Gastrocnemius medialis (tissue), 4 donors: ENCODE results near the gene TRIM36. TPM values are rescaled to one million over a fixed set of nuclear protein-coding genes. Genes with fewer than 3 reads are reported as not detected.
A peak's percentile ranks its signal among the peaks of the same experiment; 100 is the strongest.

Experiments used
- ATAC-seq, 2 donors: fragments of 150-250 bp; one replicate each; pipeline ENCODE4 v1.9.1; 2016
- DNase-seq, 2 donors: peaks; one replicate each; pipeline ENCODE4 v3.0.0-alpha.2; 2019
- H3K27ac ChIP-seq, 4 donors: fragments of 200-600 bp; sonication (generic); 1 replicate in 1 of 4; 2 replicates in 3 of 4; pipeline ENCODE4 v1.5.1; 2016 to 2018; ENCODE audit warnings: mild to moderate bottlenecking in 2 of 4, moderate library complexity in 1 of 4
- H3K27me3 ChIP-seq, 3 donors: fragments of 200-600 bp; sonication (generic) in 2 of 3; 1 replicate in 1 of 3; 2 replicates in 2 of 3; pipeline versions ENCODE4 v1.5.1 to v1.6.0; 2016 to 2019; ENCODE audit warnings: mild to moderate bottlenecking in 1 of 3, moderate library complexity in 1 of 3
- H3K36me3 ChIP-seq, 2 donors: fragments of 200-600 bp; sonication (generic) in 1 of 2; one replicate each; pipeline ENCODE4 v1.5.1; 2017 to 2018
- H3K4me1 ChIP-seq, 2 donors: fragments of 200-600 bp; sonication (generic) in 1 of 2; one replicate each; pipeline ENCODE4 v1.5.1; 2016 to 2017; ENCODE audit warnings: mild to moderate bottlenecking in 2 of 2
- H3K4me3 ChIP-seq, 4 donors: fragments of 200-600 bp; sonication (generic) in 3 of 4; 1 replicate in 1 of 4; 2 replicates in 3 of 4; pipeline ENCODE4 v1.5.1; 2016 to 2019; ENCODE audit warnings: mild to moderate bottlenecking in 2 of 4
- H3K9me3 ChIP-seq, 3 donors: fragments of 200-600 bp; sonication (generic) in 2 of 3; 1 replicate in 1 of 3; 2 replicates in 2 of 3; pipeline ENCODE4 v1.5.1; 2016 to 2019
- CTCF ChIP-seq, 5 experiments: fragments of 450-650 bp in 3 of 5; fragments of 200-600 bp in 2 of 5; sonication (generic) in 2 of 5; IDR thresholded peaks in 4 of 5; conservative IDR thresholded peaks in 1 of 5; 1 replicate in 4 of 5; 2 replicates in 1 of 5; pipeline ENCODE4 v1.5.1; 2016 to 2019; ENCODE audit warnings: antibody characterized with exemption in 5 of 5, mild to moderate bottlenecking in 3 of 5, moderate library complexity in 3 of 5
- POLR2A ChIP-seq, 2 donors: fragments of 450-650 bp; IDR thresholded peaks; one replicate each; pipeline ENCODE4 v1.6.1; 2017; ENCODE audit warnings: antibody characterized with exemption in 2 of 2, mild to moderate bottlenecking in 2 of 2, moderate library complexity in 2 of 2
- in situ Hi-C, 4 donors: fragments of 200-750 bp; cut with MboI; loops; one replicate each; pipeline versions ENCODE4 v1.15.0 to v1.8.0; 2017; ENCODE audit warnings: low sequenced_read_pairs in 4 of 4
- intact Hi-C: fragments of 100-400 bp; cut with DNase I; formaldehyde crosslinking; loops from one replicate; pipeline ENCODE4 v1.15.1; 2023; ENCODE audit warnings: low total_unique reads
- total RNA-seq, 4 donors: library from RNA; depleted of rRNA; stranded (reverse); fragments of >200 nt; gene quantifications; one replicate each; pipeline versions ENCODE4 v1.1.0 to v1.2.3, GENCODE V29; 2016

Gene TRIM36
- total RNA-seq, 4 donors from 2014 or later, result 0.05 to 0.92 (median 0.53) TPM

- Histone ChIP-seq H3K9me3 (no peaks in the 10 kb centered on the region), H3K27me3 (no peaks in the 10 kb centered on the region), H3K36me3 (no peaks in the 10 kb centered on the region), H3K27ac (no peak overlapping the region), H3K4me3 (no peak overlapping the region), H3K4me1 (no peaks in the 10 kb centered on the region)
- ATAC-seq, result no peak
- DNase-seq, result no peak
- intact Hi-C loops (no loop called here), in situ Hi-C loops (no loop called here)
- TF ChIP-seq POLR2A (IDR thresholded peaks at IDR 0.05) (no peak), CTCF (IDR thresholded peaks at IDR 0.05 in 4 of 5, conservative IDR thresholded peaks at IDR 0.05 in 1 of 5) (no peak)
Observed at GRCh38 chr5:115109356-115109755, 60.4 kb downstream of the TRIM36 start.

- no peak overlapping the region for H3K27ac ChIP-seq
- H3K36me3 ChIP-seq, result no peaks in the 10 kb centered on the region
- ATAC-seq (no peak), DNase-seq (no peak)
- TF ChIP-seq POLR2A (IDR thresholded peaks at IDR 0.05) (no peak), CTCF (IDR thresholded peaks at IDR 0.05 in 4 of 5, conservative IDR thresholded peaks at IDR 0.05 in 1 of 5) (no peak)
- H3K9me3 ChIP-seq, result no peaks in the 10 kb centered on the region
- no peaks in the 10 kb centered on the region for H3K4me1 ChIP-seq
- in situ Hi-C loops (no loop called here), intact Hi-C loops (no loop called here)
- H3K4me3 ChIP-seq, result no peak overlapping the region
- no peaks in the 10 kb centered on the region for H3K27me3 ChIP-seq
Observed at GRCh38 chr5:115100319-115100955, 69.3 kb downstream of the TRIM36 start.

GRCh38 chr5:115098041-115098702, 71.5 kb downstream of the TRIM36 start:
- no peaks in the 10 kb centered on the region for H3K9me3 ChIP-seq
- H3K27me3 ChIP-seq, result no peaks in the 10 kb centered on the region
- DNase-seq, result no peak
- H3K4me1 ChIP-seq, result no peaks in the 10 kb centered on the region
- no peak overlapping the region for H3K4me3 ChIP-seq
- intact Hi-C loops, result loop anchor here (1.0 kb wide), 1 partner anchor 148 kb away; no protein-coding TSS in a partner anchor
- H3K27ac ChIP-seq, result no peak overlapping the region
- H3K36me3 ChIP-seq, result no peaks in the 10 kb centered on the region
- in situ Hi-C loops, result loop anchor here in 3 of 4 donors (5.0 to 10.0 kb wide), 2 partner anchors 147 to 149 kb away; no protein-coding TSS in a partner anchor
- no peak for TF ChIP-seq POLR2A (IDR thresholded peaks at IDR 0.05)
- TF ChIP-seq CTCF (IDR thresholded peaks at IDR 0.05 in 4 of 5, conservative IDR thresholded peaks at IDR 0.05 in 1 of 5), result peak in 3 of 5 experiments; percentile 27 to 64 (median 48)
- ATAC-seq, result no peak

- no peak for TF ChIP-seq POLR2A (IDR thresholded peaks at IDR 0.05)
- TF ChIP-seq CTCF (IDR thresholded peaks at IDR 0.05 in 4 of 5, conservative IDR thresholded peaks at IDR 0.05 in 1 of 5), result no peak
- intact Hi-C loops, result no loop called here
- no peak overlapping the region for H3K27ac ChIP-seq
- ATAC-seq (no peak), DNase-seq (no peak)
- H3K9me3 ChIP-seq, result no peaks in the 10 kb centered on the region
- no peaks in the 10 kb centered on the region for H3K36me3 ChIP-seq
- in situ Hi-C loops, result loop anchor here in 3 of 4 donors (5.0 to 10.0 kb wide), 2 partner anchors 148 to 150 kb away; no protein-coding TSS in a partner anchor
- H3K4me3 ChIP-seq, result no peak overlapping the region
- H3K27me3 ChIP-seq, result no peaks in the 10 kb centered on the region
- no peaks in the 10 kb centered on the region for H3K4me1 ChIP-seq
Observed at GRCh38 chr5:115097236-115097635, 72.5 kb downstream of the TRIM36 start.
